Skin of body (tissue), 2 donors: ENCODE data around the gene PCDHB2. TPM values are rescaled to one million over a fixed set of nuclear protein-coding genes. Genes with fewer than 3 reads are reported as not detected.
"Not testable (repeated sequence)": the region's sequence is repeated elsewhere in the genome, so short reads cannot be mapped to it uniquely, and the experiment has no call there.

ENCODE experiments used
- DNase-seq: peaks from one replicate; lab custom pipeline; 2025; lab: John Stamatoyannopoulos, UW
- total RNA-seq: library from RNA; depleted of rRNA; stranded (reverse); fragments of >200 nt; gene quantifications from one replicate; pipeline ENCODE4 v1.2.3, GENCODE V29; 2014

The PCDHB2 gene
- total RNA-seq, 1 donor from 2014 or later = 3.1 TPM

GRCh38 chr5:141135718-141136266 lies 41.4 kb downstream of the PCDHB2 start:
- no peak for DNase-seq

- DNase-seq = not testable (repeated sequence)
Observed at GRCh38 chr5:141137346-141137745, 42.9 kb downstream of the PCDHB2 start.

Other genes with a start within 250 kb of the PCDHB2 start
- 0.30 TPM for gene PCDHA9, start 246.2 kb upstream of the PCDHB2 start, total RNA-seq
- gene PCDHA10, start 238.7 kb upstream of the PCDHB2 start, total RNA-seq = 0.20 TPM
- 0.39 TPM for gene PCDHA11, start 225.7 kb upstream of the PCDHB2 start, total RNA-seq
- gene PCDHA12, start 219.3 kb upstream of the PCDHB2 start, total RNA-seq = 0.20 TPM
- 0.79 TPM for gene PCDHA13, start 212.5 kb upstream of the PCDHB2 start, total RNA-seq
- 0.69 TPM for gene PCDHAC1, start 168.3 kb upstream of the PCDHB2 start, total RNA-seq
- 3.0 TPM for gene PCDHAC2, start 128.1 kb upstream of the PCDHB2 start, total RNA-seq
- gene PCDHB1, start 43.2 kb upstream of the PCDHB2 start, total RNA-seq = not detected
- gene PCDHB3, start 5.9 kb downstream of the PCDHB2 start, total RNA-seq = 2.7 TPM
- gene PCDHB4, start 27.2 kb downstream of the PCDHB2 start, total RNA-seq = 1.6 TPM
- 2.7 TPM for gene PCDHB5, start 40.6 kb downstream of the PCDHB2 start, total RNA-seq
- 0.39 TPM for gene PCDHB6, start 55.4 kb downstream of the PCDHB2 start, total RNA-seq
- gene PCDHB7, start 78.0 kb downstream of the PCDHB2 start, total RNA-seq = 1.1 TPM
- 0.49 TPM for gene PCDHB8, start 83.2 kb downstream of the PCDHB2 start, total RNA-seq
- 2.5 TPM for gene PCDHB16, start 87.8 kb downstream of the PCDHB2 start, total RNA-seq
- gene PCDHB9, start 92.5 kb downstream of the PCDHB2 start, total RNA-seq = 0.89 TPM
- gene PCDHB10, start 97.7 kb downstream of the PCDHB2 start, total RNA-seq = 1.8 TPM
- gene PCDHB11, start 105.0 kb downstream of the PCDHB2 start, total RNA-seq = 3.5 TPM
- gene PCDHB12, start 114.1 kb downstream of the PCDHB2 start, total RNA-seq = 2.2 TPM
- gene PCDHB13, start 119.3 kb downstream of the PCDHB2 start, total RNA-seq = 2.9 TPM
- gene PCDHB14, start 128.7 kb downstream of the PCDHB2 start, total RNA-seq = 3.8 TPM
- 3.6 TPM for gene PCDHB15, start 150.8 kb downstream of the PCDHB2 start, total RNA-seq
- 1.4 TPM for gene SLC25A2, start 209.4 kb downstream of the PCDHB2 start, total RNA-seq
- gene TAF7, start 226.2 kb downstream of the PCDHB2 start, total RNA-seq = 88.8 TPM
- gene PCDHGA1, start 235.9 kb downstream of the PCDHB2 start, total RNA-seq = 0.39 TPM
- 3.6 TPM for gene PCDHGA2, start 244.1 kb downstream of the PCDHB2 start, total RNA-seq
- 1.6 TPM for gene PCDHGA3, start 249.2 kb downstream of the PCDHB2 start, total RNA-seq